Fibroblast of lung (primary cell): ENCODE results near the gene ABCC6.

Experiments
- CTCF ChIP-seq, 2 donors: IDR thresholded peaks in 1 of 2; conservative IDR thresholded peaks in 1 of 2; 1 replicate in 1 of 2; 2 replicates in 1 of 2; pipeline ENCODE4 v1.5.1; 2011 to 2012; ENCODE audit warnings: low read length in 2 of 2, control low read depth in 1 of 2, inconsistent platforms in 1 of 2, low read depth in 1 of 2, mild to moderate bottlenecking in 1 of 2
- EZH2 ChIP-seq: IDR thresholded peaks from 2 replicates; pipeline ENCODE4 v1.5.1; 2012; ENCODE audit warnings: low read length, control low read depth, mild to moderate bottlenecking; ENCODE audit errors: missing control alignments

- TF ChIP-seq CTCF (conservative IDR thresholded peaks at IDR 0.05 in 1 of 2, IDR thresholded peaks at IDR 0.05 in 1 of 2; ENCODE audit: low read depth in 1 of 2, low read length in 2 of 2) (no peak), EZH2 (no peak)
Observed at GRCh38 chr16:16197966-16198365, 25.3 kb downstream of the ABCC6 start.
